NCI-H460 (cell line): ENCODE results near the gene CPVL. TPM values are rescaled to one million over a fixed set of nuclear protein-coding genes. Genes with fewer than 3 reads are reported as not detected.

Source experiments
- DNase-seq: peaks from one replicate; pipeline ENCODE4 v3.0.0-alpha.2; 2016; ENCODE audit warnings: low read depth; ENCODE audit errors: extremely low read depth
- total RNA-seq: library from RNA; depleted of rRNA; stranded (reverse); fragments of >200 nt; shearing (Covaris generic); gene quantifications from 2 replicates; pipeline ENCODE4 v1.2.3, GENCODE V29; 2014

The CPVL gene
- total RNA-seq, 1 experiment from 2014 or later: 33.0 TPM

DNA sequence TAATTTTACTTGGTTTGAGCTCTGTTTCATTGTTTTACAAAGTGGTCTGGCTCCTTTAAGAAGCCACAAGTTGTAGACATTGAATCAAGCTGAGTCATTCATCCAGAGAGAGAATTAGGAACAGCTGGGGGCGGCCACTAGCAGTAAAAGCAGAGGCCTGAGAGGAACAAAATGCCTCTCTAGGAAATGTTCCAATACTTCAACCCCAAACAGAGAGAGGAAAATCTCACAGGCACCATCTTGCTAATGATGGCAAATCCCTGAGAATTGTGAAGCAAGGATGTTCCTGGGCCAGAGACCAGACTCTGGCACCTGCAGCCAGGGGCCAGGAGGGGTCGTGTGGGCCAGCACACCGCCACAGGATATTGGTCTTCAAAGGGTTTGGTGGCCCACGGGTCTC is 161.7 kb downstream of the CPVL start:
- peak; percentile 71 for DNase-seq

DNA sequence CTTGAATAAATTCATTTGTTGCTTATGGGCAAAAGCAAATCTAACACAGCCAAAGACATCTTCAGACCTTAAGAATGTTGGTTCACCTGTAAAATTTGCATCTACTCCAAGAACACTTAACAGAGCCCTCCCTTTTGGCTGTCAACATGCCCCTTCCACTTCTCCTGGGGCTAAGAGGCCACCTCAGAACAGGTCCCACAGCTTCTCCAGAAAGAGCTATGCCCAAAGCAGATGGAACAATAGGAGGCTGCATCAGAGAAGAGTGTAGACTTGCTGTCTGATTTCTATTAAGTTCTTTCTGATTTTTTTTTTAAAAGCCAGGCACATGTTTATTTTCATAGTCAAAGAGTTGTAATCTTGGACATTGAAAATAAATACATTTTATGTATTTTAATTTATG is 162.1 kb downstream of the CPVL start:
- DNase-seq: no peak

DNA sequence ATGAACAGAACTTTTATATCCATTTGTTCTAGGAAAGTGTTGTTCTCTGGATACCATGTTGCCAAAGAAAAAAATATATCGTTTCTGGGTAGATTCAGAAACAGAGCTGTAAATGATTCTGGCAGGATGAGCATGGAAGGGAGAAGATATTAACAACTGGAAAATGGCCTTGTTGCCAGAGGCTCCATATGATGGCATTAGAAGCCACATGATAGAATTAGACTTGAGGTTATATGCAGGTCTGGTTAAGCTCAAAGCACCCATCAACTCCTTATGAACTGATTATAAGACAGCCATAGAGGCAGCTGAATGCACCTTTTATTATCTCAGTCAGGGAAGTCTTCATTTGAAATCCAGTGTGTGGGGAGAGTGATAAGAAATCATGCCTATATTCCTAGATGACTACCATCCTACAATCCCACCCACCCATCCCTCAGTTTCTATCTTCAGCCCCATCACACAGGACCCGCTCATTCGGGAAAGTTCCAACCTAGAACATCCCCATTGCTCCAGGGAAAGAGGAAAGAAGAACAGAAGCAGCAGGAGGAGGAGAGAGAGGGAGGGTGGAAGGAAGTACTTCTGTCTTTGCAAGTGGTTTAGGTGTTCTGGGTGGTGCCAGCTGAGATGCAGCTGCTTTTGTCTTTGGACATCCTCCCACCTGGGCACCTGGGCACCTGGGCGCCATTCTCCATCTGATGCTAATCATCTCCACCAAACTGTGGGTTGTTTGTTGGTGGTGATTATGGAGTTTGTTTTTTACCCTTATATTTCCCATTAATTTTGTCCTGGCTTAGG is 162.7 kb downstream of the CPVL start:
- DNase-seq: no peak

DNA sequence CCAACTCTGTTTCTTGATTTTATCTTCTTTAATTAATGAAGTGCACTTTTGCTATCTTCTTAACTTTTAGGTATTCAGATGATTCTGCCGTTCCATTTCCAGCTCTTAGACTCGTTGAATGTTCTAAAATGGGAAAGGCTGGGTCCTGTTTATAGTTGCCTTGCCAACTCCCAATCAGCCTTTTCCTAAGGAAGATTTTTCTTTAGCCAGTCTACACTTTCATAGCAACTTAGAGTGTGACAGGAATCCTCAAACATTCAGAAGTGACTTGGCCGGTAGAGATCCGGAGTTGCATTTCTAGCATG is 165.2 kb downstream of the CPVL start:
- DNase-seq: no peak

DNA sequence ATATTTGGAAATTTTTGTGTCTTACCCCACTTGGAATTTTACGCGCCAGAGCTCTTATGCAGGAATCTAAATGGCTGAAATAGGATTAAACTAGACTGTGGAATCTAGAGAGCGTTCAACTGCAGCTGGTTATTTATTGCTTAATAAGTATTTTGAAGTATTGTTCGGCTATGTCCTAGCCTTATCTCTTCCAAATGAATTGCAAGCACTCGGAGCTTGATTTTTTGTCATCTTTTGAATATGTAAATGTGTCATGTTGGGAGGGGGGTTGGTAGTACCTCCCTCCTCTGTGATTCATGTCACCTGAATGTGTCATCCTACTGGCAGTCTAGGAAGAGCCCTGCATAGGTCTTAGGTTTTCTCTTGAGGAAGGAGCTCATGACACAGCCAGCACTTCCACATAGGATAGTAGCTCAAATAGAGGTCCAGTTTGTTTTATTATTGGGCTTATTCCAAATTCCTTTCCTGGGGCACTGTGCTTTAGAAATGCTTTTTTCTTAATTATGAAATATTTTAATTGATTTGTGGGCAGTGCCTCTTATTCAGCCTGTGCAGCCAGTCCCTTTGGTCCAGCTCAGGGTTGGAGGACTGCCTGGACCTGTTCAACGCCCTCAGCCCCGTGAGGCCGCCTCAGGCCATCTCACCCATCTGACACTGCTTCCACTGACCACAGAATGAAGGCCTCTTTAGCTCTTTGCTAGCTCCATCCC is 165.7 kb downstream of the CPVL start:
- no peak for DNase-seq

DNA sequence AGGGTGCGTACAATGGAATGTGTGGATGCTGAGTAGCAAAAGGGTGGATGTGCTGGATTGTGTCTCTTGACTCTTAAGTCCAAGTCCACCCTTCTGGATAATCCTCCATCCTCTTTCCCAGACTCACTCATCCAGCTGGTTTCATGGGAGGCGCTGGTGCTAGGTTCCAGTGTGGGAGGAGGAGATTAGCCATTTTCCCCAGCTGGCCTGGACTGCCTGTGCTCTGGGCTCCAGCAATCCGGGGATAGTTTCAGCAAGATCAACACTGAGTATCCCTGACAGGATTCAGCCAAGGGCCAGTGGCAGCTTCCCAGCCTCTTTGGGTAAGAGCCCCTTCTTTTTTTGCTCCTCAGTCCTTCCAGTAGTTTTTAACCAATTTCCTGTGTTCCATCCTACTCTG is 166.6 kb downstream of the CPVL start:
- no peak for DNase-seq

DNA sequence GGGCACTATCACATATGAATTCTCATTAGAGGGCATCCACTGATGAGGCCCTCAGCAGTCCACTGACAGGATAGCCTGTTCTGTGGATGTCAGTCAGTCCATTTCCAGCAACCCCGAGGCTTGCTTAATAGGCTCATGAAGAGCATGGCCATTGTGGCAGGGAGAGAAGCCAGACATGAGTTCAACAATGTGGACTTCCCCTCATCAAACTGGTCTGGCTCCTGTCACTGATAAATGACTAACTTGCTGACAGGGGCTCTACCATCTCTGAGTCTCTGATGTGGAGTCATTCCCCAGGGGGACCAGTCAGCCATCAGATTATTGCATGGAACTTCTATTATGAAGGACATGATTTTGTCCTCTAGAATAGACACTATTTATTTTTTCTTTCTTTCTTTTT is 168.5 kb downstream of the CPVL start:
- DNase-seq: no peak

DNA sequence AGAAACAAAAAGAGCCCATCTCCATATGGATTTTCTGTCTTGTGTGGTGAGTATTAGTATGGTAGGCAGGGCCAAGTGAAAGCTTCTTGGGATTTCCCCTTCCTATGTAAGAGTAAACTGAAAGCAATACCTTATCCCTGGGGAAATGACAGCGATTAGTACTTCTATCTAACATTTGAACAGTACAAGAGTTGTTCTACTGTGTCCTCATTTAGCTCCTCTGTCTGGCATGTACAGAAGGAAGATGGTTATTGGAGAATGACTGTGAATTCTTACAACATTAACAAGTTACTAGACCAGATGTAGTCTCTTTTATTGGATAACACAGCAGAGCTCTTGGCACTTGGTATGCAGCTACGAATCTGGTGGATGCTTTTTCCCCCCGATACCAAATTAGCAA is 170.3 kb downstream of the CPVL start:
- no peak for DNase-seq

DNA sequence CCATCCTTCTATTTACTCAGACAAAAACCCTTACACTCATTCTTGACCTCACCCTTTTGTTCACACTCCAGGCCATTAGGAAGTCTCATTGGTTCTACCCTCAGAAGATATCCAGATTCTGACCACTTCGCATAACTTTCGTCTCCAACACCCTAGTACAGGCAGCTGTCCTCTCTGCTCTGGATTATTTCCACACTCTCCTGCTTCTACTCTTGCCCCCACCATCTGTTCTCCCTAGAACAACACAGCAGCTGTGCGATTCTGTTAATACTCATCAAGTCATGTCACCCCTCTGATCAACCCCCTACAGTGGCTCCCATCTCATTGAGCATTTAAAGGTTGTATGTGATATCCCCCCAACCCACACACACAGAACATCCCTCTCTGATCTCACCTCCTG is 172.7 kb downstream of the CPVL start:
- DNase-seq: no peak

DNA sequence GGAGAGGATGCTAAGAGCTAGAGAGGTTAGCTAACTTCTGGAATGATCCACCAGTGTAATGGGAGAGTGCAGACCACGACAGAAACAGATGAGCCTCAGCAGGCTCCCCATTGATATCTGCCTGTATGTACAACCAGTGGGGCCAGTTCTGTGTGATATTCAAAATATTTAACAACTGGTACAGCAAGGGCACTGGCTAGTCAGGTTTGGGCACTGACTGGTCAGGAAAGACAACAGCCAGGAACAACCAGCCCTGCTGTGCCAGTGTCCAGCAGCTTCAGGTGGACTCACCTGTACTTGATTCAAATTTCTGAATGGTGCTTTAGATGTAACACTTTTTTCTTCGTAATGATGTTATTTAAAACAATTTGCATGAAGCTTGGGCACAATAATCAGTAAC is 182.3 kb downstream of the CPVL start:
- no peak for DNase-seq

DNA sequence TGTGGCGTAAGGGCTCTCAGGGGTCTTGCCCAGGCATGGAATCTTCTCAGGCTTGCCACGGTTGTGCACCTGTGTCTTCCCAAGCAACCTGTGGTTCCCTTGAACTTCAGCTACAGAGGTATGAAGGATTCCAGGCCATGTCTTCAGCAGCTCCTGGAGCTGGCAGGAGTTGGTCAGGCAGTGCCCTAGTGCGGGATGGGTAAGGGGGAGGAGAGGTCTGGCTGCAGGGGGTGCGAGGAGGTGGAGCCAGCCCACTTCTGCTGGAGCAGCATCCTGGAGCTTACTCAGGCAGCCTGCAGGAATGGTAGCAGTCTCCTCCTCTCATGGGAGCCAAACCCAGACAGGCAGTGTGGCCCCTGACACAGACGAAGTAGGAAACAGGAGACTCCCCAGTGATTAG is 184.4 kb downstream of the CPVL start:
- DNase-seq: no peak

DNA sequence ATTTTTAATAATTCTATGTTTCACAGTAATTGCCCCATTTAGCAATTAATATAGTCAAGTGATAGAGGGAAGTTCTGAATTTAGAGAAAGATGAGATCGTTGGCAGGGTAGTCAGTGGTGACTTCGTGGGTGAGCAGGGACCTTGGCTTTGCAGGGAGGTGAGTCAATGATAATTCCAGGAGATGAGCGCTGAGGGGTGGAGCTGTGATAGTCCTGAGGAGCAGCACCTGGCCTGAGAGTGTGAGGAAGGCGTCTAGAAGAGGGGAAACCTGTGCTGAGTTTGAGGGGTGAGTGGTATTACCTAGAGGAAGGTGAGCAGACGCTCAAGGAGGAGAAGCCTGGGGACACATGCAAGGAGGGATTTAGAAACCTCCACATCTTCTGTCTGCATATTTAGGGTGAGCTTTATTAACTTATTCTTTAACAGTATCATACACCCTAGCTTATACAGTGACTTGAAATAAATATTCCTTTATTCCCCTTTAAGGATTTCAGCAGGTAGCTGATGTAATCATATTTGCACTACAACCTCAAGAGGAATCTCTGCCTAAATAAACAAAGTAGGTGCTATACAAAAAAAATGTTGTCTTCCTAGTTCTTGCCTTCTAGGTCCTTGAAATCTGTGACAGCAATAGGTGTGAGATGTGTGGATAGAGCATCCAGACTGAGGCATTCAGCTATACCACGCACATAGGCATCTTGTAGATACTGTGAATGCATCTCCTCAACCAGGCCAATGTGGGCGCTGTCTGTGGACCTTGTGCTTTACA is 186.1 kb downstream of the CPVL start:
- DNase-seq: no peak

DNA sequence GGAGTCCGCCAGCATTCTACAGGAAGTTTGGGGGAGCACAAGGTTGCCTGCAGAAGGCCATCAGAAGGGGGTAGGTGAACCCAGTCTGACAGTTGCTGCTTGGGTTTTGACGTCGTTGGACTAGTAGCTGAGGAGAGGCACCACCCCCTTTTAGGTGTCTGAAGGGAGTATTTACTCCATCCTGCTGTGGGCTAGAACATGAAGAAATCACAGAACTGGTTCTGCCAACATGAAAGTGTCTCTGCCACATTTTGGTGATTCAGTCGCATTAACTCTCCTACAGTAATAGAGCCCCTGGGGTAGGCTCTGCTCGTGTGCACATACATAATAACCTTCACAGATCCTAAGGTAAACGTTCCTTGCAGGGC is 187.4 kb downstream of the CPVL start:
- no peak for DNase-seq

DNA sequence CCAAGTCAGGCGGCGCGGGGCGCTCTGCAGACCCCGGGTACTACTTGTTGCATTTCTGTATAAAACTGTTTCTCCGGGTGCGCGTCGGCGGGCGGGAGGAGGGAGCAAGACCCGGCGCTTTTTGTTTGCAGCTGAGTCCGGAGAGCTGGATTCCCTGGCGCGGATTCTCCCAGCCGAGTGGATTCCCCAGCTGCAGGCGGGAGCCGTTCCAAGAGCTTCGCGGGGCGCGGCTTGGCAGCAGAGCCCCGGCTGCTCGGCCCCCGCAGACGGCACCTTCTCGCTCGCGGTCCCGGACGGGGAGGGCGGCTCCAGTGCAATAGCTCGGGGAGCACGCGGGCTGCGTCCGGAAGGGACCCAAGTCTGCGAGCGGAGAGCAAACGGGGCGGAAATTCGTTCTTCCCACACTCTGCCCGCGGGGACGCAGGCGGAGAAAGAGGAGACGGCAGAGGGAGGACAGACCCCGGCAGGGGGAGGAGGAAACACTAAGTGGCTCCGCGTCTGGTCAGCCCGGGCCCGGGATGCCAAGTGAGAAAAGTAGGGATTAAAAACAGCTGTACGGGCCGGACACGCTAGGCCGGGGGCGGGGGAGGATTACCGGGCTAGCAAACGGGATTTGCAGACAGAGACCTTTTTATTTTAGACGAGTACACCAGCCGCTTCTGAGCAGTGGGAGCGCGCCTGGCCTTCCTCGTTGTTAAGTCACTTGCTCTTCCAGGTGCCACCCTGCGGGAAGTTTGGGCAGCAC is 187.9 kb downstream of the CPVL start, which contains the start of gene TRIL:
Gene TRIL (minus strand): TSS at position 96 of the 745 bp plus-strand sequence. CDS start 284 bp downstream, outside the sequence.
- no peak for DNase-seq

DNA sequence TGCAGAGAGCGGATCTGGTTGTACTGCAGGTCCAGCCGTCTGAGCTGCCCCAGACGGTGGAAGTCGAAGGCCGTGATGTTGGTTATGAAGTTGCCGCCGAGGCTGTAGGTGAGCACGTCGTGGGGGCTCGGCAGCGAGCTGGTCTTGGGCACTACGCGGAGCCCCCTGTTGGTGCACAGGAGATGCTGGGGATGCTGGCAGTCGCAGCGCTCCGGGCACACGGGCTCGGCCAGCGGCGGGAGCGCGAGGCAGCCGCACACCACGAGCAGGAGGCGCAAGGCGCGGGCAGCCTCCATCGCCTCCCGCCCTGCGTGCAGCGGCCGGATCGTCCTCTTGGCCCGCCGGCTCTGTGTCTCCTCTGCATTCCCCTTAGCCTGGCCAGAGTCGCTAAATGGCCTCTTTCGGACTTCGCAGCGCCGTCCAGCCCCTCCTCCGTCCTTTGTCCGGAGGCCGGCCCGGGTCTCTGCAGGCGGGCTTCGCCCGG is 188.5 kb downstream of the CPVL start:
- DNase-seq: no peak

DNA sequence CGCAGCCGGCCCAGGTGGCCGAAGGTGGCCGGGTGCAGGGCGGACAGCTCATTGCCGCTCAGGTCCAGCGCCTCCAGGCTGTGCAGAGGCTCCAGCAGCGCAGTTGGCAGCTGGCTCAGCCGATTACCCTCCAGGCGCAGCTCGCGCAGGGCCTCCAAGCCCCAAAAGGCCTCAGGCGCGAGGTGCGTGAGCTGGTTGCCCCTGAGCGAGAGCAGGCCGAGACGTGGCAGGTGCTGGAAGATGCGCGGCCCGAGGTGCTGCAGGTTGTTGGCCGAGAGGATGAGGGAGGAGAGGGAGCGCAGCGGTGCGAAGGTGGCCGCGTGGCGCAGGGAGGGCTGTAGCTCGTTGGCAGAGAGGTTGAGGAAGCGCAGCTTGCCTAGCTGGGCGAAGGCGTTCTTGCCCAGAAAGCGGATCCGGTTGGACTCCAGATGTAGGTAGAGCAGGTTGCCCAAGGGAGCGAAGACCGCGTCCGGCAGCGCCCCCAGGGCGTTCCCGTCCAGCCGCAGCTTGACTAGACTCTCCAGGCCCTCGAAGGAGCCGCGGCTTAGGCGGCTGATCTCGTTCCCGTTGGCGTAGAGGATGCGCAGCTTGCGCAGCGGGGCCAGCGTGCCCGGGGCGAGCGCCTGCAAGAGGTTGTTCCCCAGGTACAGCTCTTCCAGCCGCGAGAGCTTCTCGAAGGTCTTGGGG is 189.1 kb downstream of the CPVL start:
- DNase-seq: no peak

DNA sequence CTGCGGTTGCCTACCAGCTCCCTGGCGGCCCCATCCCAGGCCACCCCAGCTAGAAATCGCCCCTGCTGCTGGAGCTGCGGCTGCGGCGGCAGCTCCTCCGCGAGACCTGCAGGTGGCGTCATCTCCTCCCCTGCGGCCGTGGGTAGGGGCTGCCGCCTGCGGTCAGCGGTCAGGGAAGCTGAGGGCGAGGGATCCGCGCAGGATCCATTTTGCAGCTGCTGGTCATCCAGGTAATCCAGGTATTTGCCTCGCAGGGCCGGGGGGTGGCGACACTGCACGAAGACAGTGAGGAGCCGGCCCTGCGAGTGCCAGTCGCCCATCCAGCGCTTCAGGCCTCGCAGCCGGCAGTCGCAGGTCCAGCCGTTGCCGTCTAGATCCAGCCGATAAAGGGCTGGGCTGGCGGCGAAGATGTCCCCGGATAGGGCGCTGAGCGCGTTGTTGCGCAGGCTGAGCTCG is 189.7 kb downstream of the CPVL start:
- no peak for DNase-seq

DNA sequence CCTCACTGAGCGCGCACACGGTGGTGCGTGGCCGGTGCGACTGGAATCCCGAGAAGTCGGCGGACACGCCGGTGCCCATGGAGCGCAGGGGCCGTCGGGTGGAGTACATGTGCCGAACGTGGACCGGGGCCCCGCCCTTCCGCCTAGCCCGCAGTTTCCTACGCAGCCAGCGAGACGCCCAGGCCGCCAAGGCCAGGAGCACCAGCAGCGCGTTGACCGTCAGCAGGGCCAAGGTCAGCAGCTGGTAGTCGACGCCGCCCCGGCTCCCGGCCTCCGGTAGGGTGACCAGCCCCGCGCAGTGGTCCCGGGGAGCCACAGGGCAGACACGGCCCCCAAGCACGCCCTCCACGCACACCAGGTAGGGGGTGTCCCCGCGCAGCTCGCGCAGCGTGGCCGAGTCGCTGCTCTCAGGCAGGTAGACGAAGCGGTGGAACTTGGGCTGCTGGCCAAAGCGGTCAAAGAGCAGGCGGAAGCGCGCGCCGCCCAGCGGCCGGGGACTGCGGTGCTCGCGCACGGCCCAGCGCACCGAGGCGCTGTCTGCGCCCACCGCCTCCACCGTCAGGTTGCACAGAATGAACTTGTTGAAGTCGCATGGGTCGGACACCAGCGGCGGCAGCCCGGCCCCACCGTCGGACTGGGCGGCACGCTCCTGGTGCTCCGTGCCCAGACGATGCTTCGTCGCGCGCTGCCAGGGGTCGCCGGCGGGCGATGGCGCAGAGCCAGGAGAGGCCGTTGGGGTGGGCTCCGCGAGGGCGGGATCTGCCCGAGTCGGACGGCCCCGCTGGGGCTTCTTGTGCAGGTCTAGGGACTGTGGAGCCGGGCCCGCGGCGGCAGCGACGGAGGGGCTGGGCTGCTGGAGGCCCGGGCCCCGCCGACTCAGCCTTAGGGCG is 190.4 kb downstream of the CPVL start:
- peak; percentile 46 for DNase-seq

DNA sequence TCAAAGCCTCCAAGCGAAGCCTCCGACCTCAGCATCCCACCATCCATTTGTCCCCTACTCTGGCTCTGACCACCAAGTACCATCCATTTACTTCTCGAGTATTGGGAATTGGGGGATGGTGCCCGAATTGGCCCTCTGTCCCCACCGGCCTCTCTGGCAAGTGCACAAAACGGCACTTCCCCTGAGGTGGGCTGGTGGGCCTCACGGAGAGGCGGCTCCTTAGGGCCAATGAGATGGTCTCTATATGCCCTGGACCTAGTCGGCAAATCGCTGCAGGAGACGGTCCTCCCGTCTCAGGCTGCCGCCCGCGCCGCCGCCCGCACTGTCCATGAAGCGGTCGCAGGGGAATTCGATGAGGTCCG is 191.0 kb downstream of the CPVL start:
- DNase-seq: no peak
